Measurements from ENCODE around the gene MAP7D3.

Gene MAP7D3

GRCh38 chrX:136195247-136195646 is 56.0 kb downstream of the MAP7D3 start:
- Histone ChIP-seq H3F3A (ENCODE audit: insufficient read depth, low read length) (no peaks in the 10 kb centered on the region), H3K9me2 (replicated peaks; ENCODE audit: insufficient read depth, low read length) (no peaks in the 10 kb centered on the region), H3K36me3 (replicated peaks; ENCODE audit: insufficient read depth, low read length) (no peaks in the 10 kb centered on the region), H3K27me3 (replicated peaks; ENCODE audit: insufficient read depth, low read length) (no peaks in the 10 kb centered on the region), H3K4me3 (ENCODE audit: low read length) (no peak overlapping the region), H2AFZ (ENCODE audit: low read length) (no peak overlapping the region), H3K4me1 (ENCODE audit: low read length) (0 out of 2 replicates have a peak, but pooled peaks cover 1% of the 10 kb centered on the region), H3K79me2 (ENCODE audit: low read length) (peaks cover 7% of the 10 kb centered on the region; the same call in 1 of the 2 replicates), H3K9ac (ENCODE audit: low read length) (no peak overlapping the region), H3K27ac (ENCODE audit: low read length) (no peak overlapping the region), H3K9me3 (replicated peaks; ENCODE audit: insufficient read depth, low read length) (no peaks in the 10 kb centered on the region), H4K20me1 (ENCODE audit: insufficient read depth, low read length) (no peaks in the 10 kb centered on the region), H3K4me2 (ENCODE audit: low read depth, low read length) (no peak overlapping the region)
- TF ChIP-seq CTCF (IDR thresholded peaks at IDR 0.05; ENCODE audit: low read length), result no peak
- TF ChIP-seq EZH2 (optimal IDR thresholded peaks at IDR 0.05; ENCODE audit: low read depth, low read length), result no peak
- TF ChIP-seq EZH2phosphoT487 (IDR thresholded peaks at IDR 0.05; ENCODE audit: low read length), result no peak
- no peak for DNase-seq

GRCh38 chrX:136194536-136194935 is 56.7 kb downstream of the MAP7D3 start:
- Histone ChIP-seq H3K4me1 (ENCODE audit: low read length) (no peaks in the 10 kb centered on the region), H3K9ac (ENCODE audit: low read length) (no peak overlapping the region), H3K36me3 (replicated peaks; ENCODE audit: insufficient read depth, low read length) (no peaks in the 10 kb centered on the region), H3K9me3 (replicated peaks; ENCODE audit: insufficient read depth, low read length) (no peaks in the 10 kb centered on the region), H4K20me1 (ENCODE audit: insufficient read depth, low read length) (no peaks in the 10 kb centered on the region), H3K4me2 (ENCODE audit: low read depth, low read length) (no peak overlapping the region), H3K27ac (ENCODE audit: low read length) (no peak overlapping the region), H3K27me3 (replicated peaks; ENCODE audit: insufficient read depth, low read length) (no peaks in the 10 kb centered on the region), H3K9me2 (replicated peaks; ENCODE audit: insufficient read depth, low read length) (no peaks in the 10 kb centered on the region), H3F3A (ENCODE audit: insufficient read depth, low read length) (no peaks in the 10 kb centered on the region), H2AFZ (ENCODE audit: low read length) (no peak overlapping the region), H3K4me3 (ENCODE audit: low read length) (no peak overlapping the region), H3K79me2 (ENCODE audit: low read length) (peaks cover 9% of the 10 kb centered on the region; the same call in 1 of the 2 replicates)
- no peak for TF ChIP-seq CTCF (IDR thresholded peaks at IDR 0.05; ENCODE audit: low read length)
- TF ChIP-seq EZH2phosphoT487 (IDR thresholded peaks at IDR 0.05; ENCODE audit: low read length), result no peak
- no peak for TF ChIP-seq EZH2 (optimal IDR thresholded peaks at IDR 0.05; ENCODE audit: low read depth, low read length)
- DNase-seq, result no peak

GRCh38 chrX:136193771-136194170 is 57.4 kb downstream of the MAP7D3 start:
- no peak for TF ChIP-seq CTCF (IDR thresholded peaks at IDR 0.05; ENCODE audit: low read length)
- TF ChIP-seq EZH2phosphoT487 (IDR thresholded peaks at IDR 0.05; ENCODE audit: low read length), result no peak
- no peak for TF ChIP-seq EZH2 (optimal IDR thresholded peaks at IDR 0.05; ENCODE audit: low read depth, low read length)
- no peak overlapping the region for H2AFZ ChIP-seq (ENCODE audit: low read length)
- H3K27ac ChIP-seq (ENCODE audit: low read length), result no peak overlapping the region
- no peak for DNase-seq
- H3K79me2 ChIP-seq (ENCODE audit: low read length), result peaks cover 10% of the 10 kb centered on the region; the same call in 1 of the 2 replicates
- H3K9me2 ChIP-seq (replicated peaks; ENCODE audit: insufficient read depth, low read length), result no peaks in the 10 kb centered on the region
- H3F3A ChIP-seq (ENCODE audit: insufficient read depth, low read length), result no peaks in the 10 kb centered on the region
- no peaks in the 10 kb centered on the region for H3K9me3 ChIP-seq (replicated peaks; ENCODE audit: insufficient read depth, low read length)
- H4K20me1 ChIP-seq (ENCODE audit: insufficient read depth, low read length), result no peaks in the 10 kb centered on the region
- no peaks in the 10 kb centered on the region for H3K27me3 ChIP-seq (replicated peaks; ENCODE audit: insufficient read depth, low read length)
- H3K9ac ChIP-seq (ENCODE audit: low read length), result no peak overlapping the region
- no peak overlapping the region for H3K4me2 ChIP-seq (ENCODE audit: low read depth, low read length)
- no peaks in the 10 kb centered on the region for H3K36me3 ChIP-seq (replicated peaks; ENCODE audit: insufficient read depth, low read length)
- no peak overlapping the region for H3K4me3 ChIP-seq (ENCODE audit: low read length)
- no peaks in the 10 kb centered on the region for H3K4me1 ChIP-seq (ENCODE audit: low read length)
